GM13976 (cell line): Measurements from ENCODE around the gene NGEF.

ENCODE experiments used
- DNase-seq: peaks from one replicate; pipeline ENCODE4 v3.0.0; 2012; ENCODE audit warnings: low spot score
- in situ Hi-C: fragments of 300-500 bp; cut with MboI; formaldehyde crosslinking; loops from one replicate; pipeline ENCODE4 v1.12.0; 2022; ENCODE audit warnings: low sequenced_read_pairs, mixed read lengths, inconsistent platforms; ENCODE audit not compliant: unreplicated experiment
- TF ChIP-seq, protein P1 (sequence below): IDR thresholded peaks from 2 replicates; pipeline ENCODE4 v1.5.1; 2012; ENCODE audit warnings: borderline replicate concordance, mild to moderate bottlenecking; ENCODE audit not compliant: insufficient read depth; ENCODE audit errors: extremely low read depth, missing control alignments, control extremely low read depth

The NGEF gene

DNA sequence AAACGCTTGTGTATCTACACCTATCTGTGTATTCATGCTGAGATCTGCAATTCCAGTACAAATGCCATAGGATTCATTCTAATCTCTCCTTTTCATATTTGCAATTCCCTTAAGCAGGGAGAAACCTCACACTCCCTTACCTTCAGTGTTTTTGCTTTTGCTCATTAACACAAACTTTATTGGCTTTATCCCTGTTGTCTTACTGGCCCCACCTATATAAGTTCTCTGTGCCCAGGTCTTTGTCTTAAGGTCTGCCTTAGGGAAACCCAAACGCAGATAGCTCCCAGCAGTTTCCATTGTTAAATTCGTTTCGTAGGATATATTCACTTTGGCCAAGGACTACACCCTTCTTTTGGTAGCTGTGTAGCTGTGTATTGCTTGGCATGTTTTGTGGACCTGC, 147.0 kb downstream of the NGEF start:
- TF ChIP-seq, protein P1, sequence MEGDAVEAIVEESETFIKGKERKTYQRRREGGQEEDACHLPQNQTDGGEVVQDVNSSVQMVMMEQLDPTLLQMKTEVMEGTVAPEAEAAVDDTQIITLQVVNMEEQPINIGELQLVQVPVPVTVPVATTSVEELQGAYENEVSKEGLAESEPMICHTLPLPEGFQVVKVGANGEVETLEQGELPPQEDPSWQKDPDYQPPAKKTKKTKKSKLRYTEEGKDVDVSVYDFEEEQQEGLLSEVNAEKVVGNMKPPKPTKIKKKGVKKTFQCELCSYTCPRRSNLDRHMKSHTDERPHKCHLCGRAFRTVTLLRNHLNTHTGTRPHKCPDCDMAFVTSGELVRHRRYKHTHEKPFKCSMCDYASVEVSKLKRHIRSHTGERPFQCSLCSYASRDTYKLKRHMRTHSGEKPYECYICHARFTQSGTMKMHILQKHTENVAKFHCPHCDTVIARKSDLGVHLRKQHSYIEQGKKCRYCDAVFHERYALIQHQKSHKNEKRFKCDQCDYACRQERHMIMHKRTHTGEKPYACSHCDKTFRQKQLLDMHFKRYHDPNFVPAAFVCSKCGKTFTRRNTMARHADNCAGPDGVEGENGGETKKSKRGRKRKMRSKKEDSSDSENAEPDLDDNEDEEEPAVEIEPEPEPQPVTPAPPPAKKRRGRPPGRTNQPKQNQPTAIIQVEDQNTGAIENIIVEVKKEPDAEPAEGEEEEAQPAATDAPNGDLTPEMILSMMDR: no peak
- no peak for DNase-seq
- in situ Hi-C loops: no loop called here

DNA sequence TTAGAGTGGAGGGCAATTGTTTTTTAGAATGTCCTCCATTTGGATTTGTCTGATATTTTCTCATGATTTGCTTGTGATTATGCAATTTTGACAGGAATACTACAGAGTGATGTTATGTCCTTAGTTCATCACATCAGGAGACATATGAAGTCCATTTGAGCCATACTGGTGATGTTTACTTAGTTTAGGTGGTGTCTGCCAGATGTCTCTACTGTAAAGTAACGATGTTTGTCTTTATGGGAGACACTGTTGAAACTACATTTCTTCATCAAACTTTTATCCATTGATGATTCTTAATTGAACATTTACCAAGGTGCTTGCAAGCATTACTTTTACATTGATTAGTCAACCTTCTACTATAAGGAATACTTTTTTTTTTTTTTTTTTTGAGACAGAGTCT, 147.9 kb downstream of the NGEF start:
- in situ Hi-C loops: no loop called here
- TF ChIP-seq, protein P1: no peak
- no peak for DNase-seq

DNA sequence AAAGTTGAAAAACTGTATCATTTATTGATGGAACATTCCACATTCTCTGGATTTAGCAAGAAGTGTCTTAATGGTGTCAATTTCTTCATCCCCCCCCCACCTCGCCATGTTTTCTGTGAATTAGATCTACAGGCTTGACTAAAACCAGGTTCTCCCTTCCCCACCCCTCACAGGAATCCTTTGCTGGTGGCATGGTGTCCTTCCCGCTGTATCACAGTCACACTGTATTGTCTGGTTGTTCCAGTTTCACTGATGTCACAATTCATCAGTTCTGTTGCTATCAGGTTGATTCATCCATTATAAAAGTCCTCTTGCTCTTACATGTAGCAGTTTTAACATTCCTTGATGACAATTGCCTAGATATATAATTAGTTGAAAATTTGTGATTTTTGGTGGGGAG, 149.1 kb downstream of the NGEF start:
- in situ Hi-C loops: no loop called here
- TF ChIP-seq, protein P1: no peak
- no peak for DNase-seq

DNA sequence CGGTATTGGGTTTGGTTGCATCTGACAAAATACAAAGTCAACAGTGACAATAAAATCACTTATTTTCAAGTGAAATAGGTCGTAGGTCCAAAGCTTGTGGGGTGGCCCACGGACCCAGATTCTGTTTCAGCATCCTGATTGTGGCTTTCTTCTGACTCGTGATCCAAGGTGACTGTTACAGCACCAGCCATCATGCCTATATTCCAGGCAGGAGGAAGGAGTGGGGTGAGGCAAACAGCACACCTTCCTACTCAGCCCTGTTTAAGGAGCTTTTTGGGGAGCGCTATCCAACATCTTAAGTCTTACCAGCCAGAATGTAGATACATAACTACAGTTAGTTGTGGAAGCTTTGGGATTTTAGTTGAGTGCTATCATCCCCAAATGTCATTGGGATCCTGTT, 151.7 kb downstream of the NGEF start:
- in situ Hi-C loops: no loop called here
- DNase-seq: no peak
- TF ChIP-seq, protein P1: no peak

DNA sequence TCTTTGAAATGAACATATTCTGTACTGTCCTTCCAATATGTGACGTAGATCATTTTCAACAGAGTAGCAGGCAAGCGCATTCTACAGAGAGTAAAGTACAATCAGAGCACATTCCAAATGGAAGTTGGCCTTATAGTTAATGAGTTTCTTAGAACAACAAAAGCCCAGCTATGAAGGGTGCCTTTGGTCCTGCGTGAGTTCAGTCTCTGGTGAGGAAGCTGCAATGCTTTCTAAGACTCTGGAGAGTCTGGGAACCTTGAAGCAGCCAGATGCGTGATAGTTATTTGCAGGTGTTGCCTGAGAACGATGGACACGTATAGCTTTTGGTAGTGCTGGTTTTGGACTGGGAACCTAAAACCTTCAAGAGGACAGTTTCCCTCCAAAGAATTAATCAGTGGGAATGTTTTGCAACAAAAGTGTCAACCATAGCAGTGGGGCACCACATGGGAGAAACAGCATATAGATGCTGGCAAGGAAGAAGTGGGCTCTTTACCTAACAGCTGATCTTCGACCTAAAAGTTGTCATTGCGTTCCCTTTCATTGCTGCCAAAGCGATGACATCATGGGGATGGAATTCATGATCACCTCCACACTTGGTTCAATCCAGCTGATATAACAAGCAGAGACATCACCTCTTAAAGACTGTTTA, 152.3 kb downstream of the NGEF start:
- DNase-seq: no peak
- TF ChIP-seq, protein P1: no peak
- in situ Hi-C loops: no loop called here

DNA sequence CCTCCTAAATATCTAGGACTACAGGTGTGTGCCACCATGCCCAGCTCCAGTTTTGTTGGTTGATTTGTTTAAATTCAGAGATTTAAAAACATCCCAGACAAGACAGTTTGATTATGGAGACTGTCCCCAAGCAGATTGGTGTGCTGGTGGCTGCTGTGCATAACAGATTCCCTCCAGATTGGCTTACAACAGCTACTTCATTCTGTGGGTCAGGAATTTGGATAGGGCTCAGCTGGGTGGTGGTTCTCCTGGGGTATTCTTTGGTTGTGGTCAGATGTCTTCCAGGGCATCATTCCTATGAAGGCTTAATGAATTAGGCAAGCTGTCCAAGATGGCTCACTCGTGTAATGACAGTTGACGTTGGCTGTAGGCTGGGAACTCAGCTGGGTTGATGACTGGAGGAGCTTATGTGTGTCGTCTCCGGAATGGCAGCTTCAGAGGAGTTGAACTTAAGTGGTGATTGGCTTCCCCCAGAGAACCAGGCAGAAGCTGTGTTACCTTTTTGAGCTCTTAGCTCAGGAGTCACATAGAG, 153.6 kb downstream of the NGEF start:
- DNase-seq: no peak
- TF ChIP-seq, protein P1: no peak
- in situ Hi-C loops: loop anchor here (10.0 kb wide), 1 partner anchor 395 kb away; the partner anchor contains the start of gene ATG16L1

DNA sequence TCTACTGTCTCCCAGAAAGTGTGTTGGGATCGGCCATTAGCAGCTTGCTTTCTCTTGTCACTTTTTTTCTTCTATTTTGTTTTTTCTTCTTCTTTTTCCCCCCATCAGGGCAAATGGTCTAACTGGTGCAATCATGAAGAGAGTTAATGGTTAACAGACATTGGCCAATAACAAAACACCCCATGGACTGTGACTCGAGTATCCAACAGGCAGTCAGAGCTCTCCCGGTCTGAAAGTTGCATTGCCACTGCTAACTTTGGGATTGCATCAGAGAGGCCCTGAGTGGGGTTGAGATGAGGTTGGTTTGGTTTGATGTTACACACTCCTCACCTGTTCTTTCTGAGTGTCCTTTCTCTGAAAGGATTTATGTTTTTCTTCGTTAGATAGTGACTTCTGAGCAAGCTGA, 155.9 kb downstream of the NGEF start:
- in situ Hi-C loops: loop anchor here (10.0 kb wide), 1 partner anchor 398 kb away; the partner anchor contains the start of gene ATG16L1
- TF ChIP-seq, protein P1: no peak
- DNase-seq: no peak
